Ishikawa (cell line): ENCODE data around the gene KCTD2.

Experiments used
- CEBPB ChIP-seq: IDR thresholded peaks from 2 replicates; pipeline ENCODE4 v1.6.1; 2012
- CREB1 ChIP-seq: IDR thresholded peaks from 2 replicates; pipeline ENCODE4 v1.6.1; 2012; ENCODE audit warnings: low read depth
- EGR1 ChIP-seq: IDR thresholded peaks from 2 replicates; pipeline ENCODE4 v1.6.1; 2012
- EP300 ChIP-seq: IDR thresholded peaks from 2 replicates; pipeline ENCODE4 v1.6.1; 2012; ENCODE audit warnings: borderline replicate concordance
- FOXM1 ChIP-seq: IDR thresholded peaks from 2 replicates; pipeline ENCODE4 v1.6.1; 2012; ENCODE audit warnings: low read depth, borderline replicate concordance
- NFIC ChIP-seq: IDR thresholded peaks from 2 replicates; pipeline ENCODE4 v1.6.1; 2012
- RAD21 ChIP-seq: IDR thresholded peaks from 2 replicates; pipeline ENCODE4 v1.6.1; 2012; ENCODE audit warnings: low read depth
- TAF1 ChIP-seq: IDR thresholded peaks from 2 replicates; pipeline ENCODE4 v1.6.1; 2012; ENCODE audit warnings: low read depth, mild to moderate bottlenecking
- TCF12 ChIP-seq: IDR thresholded peaks from 2 replicates; pipeline ENCODE4 v1.6.1; 2012; ENCODE audit warnings: low read depth
- TEAD4 ChIP-seq: IDR thresholded peaks from 2 replicates; pipeline ENCODE4 v1.6.1; 2012
- USF1 ChIP-seq: IDR thresholded peaks from 2 replicates; pipeline ENCODE4 v1.6.1; 2012
- YY1 ChIP-seq: IDR thresholded peaks from 2 replicates; pipeline ENCODE4 v1.6.1; 2012; ENCODE audit warnings: low read depth
- ZBTB7A ChIP-seq: IDR thresholded peaks from 2 replicates; pipeline ENCODE4 v1.6.1; 2012; ENCODE audit warnings: low read depth
- TF ChIP-seq, protein P1 (sequence below): IDR thresholded peaks from 2 replicates; pipeline ENCODE4 v1.6.1; 2012; ENCODE audit warnings: low read depth, mild to moderate bottlenecking
- TF ChIP-seq, protein P2 (sequence below): IDR thresholded peaks from 2 replicates; pipeline ENCODE4 v1.6.1; 2012

The KCTD2 gene

DNA sequence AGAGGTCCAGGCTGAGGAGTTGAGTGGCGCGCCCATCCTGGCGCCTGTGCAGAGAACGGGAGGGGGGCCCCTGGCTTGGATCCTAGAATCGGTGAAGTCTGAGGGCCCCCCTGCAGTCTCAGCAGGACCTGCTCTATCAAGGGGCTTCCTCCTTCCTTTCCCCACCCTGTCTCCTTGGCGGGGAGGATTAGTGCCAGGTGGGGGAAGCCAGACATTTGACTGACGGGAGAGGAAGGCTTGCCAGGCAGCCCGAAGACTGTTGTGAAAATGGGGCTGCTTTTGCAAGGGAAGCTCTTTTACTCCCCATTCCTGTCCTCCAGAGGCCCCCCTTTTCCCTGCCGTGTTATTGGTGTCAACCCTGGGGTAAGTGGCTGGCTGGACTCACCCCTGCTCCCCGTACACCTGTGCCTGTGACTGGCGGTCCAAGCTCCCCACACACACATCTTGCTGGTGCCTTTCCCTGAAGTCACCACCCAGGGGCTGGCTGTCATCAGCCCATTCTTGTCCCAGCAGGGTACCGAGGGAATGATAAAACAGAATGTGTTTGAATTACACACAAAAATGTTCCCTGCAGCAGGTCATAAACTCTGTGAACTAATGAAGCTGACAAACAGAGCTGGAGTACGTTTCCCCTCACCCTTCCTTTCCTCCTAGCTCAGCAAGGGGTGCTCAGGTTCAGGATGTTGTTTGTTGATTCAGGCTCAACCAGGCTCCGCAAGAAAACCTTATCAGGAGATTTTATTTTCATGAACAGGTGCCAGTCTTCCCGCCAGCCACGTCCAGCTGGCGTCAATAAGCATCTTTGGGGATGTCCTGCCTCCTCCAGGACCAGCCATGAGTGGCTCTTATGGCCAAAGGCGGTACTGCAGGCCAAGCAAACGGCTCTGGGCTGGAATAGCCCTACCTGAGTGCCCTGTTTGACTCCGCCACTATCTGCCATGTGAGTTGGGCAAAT is 58.4 kb downstream of the KCTD2 start:
- TF ChIP-seq NFIC, result no peak
- TF ChIP-seq CEBPB, result no peak
- TF ChIP-seq RAD21, result peak; percentile 78

DNA sequence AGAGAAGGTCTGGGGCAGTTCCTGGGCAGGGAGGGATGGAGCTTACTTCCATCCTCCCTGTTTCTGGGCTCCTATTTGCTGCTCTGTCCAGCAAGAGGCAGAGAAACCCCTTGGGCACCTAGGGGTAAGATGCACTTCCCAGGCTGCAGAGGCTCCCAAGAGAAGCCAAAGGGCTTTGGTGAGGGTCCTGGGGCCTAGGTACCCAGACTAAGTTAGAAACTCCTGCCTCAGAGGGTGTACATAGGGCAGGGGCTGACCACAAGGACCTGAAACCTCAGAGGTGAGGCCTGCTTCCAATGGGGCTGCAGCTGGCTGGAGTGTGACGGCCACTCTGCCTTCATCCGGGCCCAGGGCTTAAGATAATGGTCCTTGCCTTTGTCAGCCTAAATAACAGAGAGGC is 61.2 kb downstream of the KCTD2 start:
- TF ChIP-seq CREB1 (no peak), TAF1 (no peak), EGR1 (no peak), CEBPB (no peak), FOXM1 (no peak), EP300 (no peak)

DNA sequence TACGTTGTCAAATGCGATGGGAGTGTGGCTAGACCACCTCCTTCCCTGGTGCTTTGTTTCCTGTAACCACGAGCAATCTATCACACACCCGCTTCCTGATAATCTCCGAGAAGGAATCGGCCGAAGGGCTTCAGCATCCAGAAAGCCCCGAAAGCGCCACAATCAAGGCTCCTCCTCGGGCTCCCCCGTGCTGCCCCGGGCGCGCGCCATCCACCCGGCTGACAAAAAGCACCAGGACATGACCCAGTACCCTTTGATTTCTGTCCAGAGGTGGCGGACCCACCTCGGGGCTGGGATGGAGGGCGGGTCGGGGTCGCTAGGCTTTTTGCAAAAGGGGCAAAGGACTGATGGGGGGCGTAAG is 62.0 kb downstream of the KCTD2 start:
- TF ChIP-seq, protein P1, sequence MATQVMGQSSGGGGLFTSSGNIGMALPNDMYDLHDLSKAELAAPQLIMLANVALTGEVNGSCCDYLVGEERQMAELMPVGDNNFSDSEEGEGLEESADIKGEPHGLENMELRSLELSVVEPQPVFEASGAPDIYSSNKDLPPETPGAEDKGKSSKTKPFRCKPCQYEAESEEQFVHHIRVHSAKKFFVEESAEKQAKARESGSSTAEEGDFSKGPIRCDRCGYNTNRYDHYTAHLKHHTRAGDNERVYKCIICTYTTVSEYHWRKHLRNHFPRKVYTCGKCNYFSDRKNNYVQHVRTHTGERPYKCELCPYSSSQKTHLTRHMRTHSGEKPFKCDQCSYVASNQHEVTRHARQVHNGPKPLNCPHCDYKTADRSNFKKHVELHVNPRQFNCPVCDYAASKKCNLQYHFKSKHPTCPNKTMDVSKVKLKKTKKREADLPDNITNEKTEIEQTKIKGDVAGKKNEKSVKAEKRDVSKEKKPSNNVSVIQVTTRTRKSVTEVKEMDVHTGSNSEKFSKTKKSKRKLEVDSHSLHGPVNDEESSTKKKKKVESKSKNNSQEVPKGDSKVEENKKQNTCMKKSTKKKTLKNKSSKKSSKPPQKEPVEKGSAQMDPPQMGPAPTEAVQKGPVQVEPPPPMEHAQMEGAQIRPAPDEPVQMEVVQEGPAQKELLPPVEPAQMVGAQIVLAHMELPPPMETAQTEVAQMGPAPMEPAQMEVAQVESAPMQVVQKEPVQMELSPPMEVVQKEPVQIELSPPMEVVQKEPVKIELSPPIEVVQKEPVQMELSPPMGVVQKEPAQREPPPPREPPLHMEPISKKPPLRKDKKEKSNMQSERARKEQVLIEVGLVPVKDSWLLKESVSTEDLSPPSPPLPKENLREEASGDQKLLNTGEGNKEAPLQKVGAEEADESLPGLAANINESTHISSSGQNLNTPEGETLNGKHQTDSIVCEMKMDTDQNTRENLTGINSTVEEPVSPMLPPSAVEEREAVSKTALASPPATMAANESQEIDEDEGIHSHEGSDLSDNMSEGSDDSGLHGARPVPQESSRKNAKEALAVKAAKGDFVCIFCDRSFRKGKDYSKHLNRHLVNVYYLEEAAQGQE, result no peak
- TF ChIP-seq RAD21 (no peak), EGR1 (no peak), NFIC (no peak)
- TF ChIP-seq, protein P2, sequence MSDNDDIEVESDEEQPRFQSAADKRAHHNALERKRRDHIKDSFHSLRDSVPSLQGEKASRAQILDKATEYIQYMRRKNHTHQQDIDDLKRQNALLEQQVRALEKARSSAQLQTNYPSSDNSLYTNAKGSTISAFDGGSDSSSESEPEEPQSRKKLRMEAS, result no peak

DNA sequence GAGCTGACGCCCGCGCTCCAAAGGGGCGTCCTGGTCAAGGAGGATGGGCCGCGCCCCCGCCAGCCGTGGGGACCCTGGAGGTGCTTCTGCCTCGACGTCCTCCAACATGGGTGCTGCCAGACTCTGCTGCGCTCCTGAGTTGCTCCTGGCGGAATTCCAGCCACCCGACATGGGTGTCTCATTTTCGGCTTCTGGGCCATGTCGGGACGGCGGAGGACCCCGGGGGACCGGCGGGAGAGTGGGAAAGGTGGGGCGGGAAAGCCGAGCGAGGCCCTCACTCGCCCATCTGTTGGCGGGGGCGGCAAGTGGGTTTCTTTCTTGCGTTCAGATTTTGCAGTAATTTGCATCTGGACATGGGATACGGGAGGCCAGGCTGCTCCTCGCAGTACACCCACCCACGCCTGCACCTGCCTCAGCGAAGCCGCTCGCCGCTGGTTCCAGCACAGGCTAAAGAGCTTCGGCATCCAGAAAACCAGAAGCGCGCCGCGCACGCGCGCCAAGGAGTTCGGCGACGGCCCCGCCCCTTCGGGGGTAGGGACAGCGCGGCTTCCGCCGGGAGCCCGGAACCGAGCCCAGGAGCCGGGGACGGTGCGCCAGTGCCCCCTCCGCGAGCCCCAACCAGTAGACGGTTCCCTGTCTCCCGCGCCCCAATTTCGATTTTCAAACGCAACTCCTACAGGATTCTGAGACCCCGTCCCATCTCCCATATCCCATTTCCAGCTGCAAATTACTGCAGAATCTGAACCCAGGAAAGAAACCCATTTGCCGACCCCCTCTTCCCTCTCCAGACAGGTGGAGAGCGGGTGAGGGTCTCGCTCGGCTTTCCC is 62.6 kb downstream of the KCTD2 start, which contains the start of gene ARMC7:
ARMC7 (plus strand) TSS at position 563 of the 827 bp plus-strand sequence. CDS start 320 bp downstream, outside the sequence.
- no peak for TF ChIP-seq CREB1
- TF ChIP-seq TAF1, result peak; percentile 92
- no peak for TF ChIP-seq CEBPB
- 0 out of 2 replicates have a peak, but pooled peaks have one; percentile 6 for TF ChIP-seq USF1
- TF ChIP-seq, protein P2, result peak; percentile 92
- TF ChIP-seq TEAD4, result peak; percentile 34
- TF ChIP-seq EGR1, result peak; percentile 91
- TF ChIP-seq FOXM1, result no peak
- peak; percentile 18; the same call in 1 of the 2 replicates for TF ChIP-seq RAD21
- peak; percentile 86 for TF ChIP-seq ZBTB7A
- TF ChIP-seq TCF12, result peak; percentile 56; the same call in 1 of the 2 replicates

GRCh38 chr17:75110234-75110937 is 63.4 kb downstream of the KCTD2 start:
- TF ChIP-seq YY1 (no peak), CEBPB (no peak), RAD21 (no peak)

DNA sequence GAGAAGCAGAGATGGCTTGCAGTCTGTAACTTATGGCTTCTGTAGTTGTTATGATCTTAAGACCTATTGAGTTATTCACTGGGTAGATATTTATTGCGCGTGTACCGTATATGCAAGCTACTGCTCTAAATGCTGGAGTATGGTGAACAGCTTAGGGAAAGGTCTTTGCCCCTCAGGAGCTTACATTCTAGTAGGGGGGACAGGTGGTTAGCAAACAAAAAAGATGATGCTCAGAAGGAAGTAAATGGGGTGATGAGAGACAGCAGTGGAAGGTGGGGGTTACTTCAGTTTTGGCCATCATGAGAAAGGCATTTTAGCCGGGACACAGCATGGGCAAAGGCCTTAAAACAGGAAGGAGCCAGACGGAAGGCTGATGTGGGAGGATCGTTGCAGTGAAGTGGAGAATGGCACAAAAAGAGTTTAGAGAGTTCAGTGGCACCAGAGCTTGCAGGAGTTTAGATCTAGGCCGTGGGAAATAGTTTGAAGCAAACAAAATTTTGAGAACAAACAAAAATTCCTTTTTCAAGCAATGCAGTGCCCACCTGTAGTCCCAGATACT is 64.8 kb downstream of the KCTD2 start:
- TF ChIP-seq, protein P2, result no peak
- TF ChIP-seq USF1 (no peak), EP300 (no peak), NFIC (no peak), CREB1 (no peak), ZBTB7A (no peak), CEBPB (no peak), FOXM1 (no peak), EGR1 (no peak), TCF12 (no peak), TEAD4 (no peak), YY1 (no peak), RAD21 (no peak), TAF1 (no peak)
- TF ChIP-seq, protein P1, result no peak
